T-helper 2 cell treated with Interferon-gamma antibody and Interleukin-4, amounts not matched to agents 5 μg/mL and 100 μg/mL, for 36 hours (primary cell): Measurements from ENCODE around the gene CADPS.

ENCODE experiments used
- DNase-seq: peaks from one replicate; pipeline ENCODE4 v3.0.0; 2021; ENCODE audit warnings: low spot score
- H3K27ac Mint-ChIP-seq: one replicate; pipeline ENCODE4 v1.8.0; 2021; ENCODE audit warnings: mild to moderate bottlenecking, mixed read lengths
- H3K27me3 Mint-ChIP-seq: one replicate; pipeline ENCODE4 v1.8.0; 2021; ENCODE audit warnings: low read depth, mixed read lengths
- H3K36me3 Mint-ChIP-seq: one replicate; pipeline ENCODE4 v1.8.0; 2021; ENCODE audit warnings: low read depth, mixed read lengths
- H3K4me1 Mint-ChIP-seq: one replicate; pipeline ENCODE4 v1.8.0; 2021; ENCODE audit warnings: low read depth, mixed read lengths
- H3K4me3 Mint-ChIP-seq: one replicate; pipeline ENCODE4 v1.8.0; 2022; ENCODE audit warnings: mild to moderate bottlenecking, moderate library complexity, mixed read lengths
- H3K9me3 Mint-ChIP-seq: one replicate; pipeline ENCODE4 v1.8.0; 2021; ENCODE audit warnings: mixed read lengths

Gene CADPS

DNA sequence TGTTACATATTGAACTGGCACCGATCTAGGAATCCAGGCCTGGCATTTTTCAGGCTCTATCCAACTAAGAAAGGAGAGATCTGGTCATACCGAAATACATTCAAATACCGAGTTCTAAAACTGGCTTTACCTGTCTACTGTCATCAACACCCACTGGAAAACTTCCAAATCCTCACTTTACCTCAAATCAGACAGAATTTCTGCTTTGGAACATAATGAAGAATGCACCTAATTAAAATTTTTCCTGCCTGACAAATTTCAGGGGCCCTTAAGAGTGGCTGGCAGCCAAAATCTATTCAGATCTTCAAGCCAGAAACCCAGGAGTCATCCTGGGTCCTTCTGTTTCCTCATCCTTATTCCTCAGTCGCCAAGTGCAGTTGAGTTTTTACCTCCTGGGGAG lies 303.3 kb downstream of the CADPS start:
- H3K36me3 Mint-ChIP-seq: no peaks in the 10 kb centered on the region
- H3K27me3 Mint-ChIP-seq: no peaks in the 10 kb centered on the region
- H3K27ac Mint-ChIP-seq: no peak overlapping the region
- no peak overlapping the region for H3K4me3 Mint-ChIP-seq
- no peak for DNase-seq
- no peaks in the 10 kb centered on the region for H3K9me3 Mint-ChIP-seq
- H3K4me1 Mint-ChIP-seq: no peaks in the 10 kb centered on the region

DNA sequence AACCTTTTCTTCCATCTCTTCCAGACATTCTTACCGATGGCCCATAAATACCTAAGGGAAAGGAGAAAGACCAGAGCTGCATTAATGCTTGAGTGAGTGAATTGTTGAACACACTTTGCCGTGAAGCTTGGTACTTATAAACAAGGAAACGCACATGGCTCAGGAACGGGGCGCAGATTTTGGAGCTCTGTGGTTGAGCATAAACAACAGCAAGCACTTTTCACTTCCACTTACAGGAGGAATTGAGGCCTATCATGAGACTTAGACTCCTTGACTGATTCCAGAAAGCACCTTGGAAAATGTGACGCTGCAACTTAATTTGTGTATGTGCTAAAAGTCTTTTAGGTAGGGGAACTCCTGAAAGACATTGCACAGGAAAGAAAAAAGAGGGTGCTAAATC lies 304.3 kb downstream of the CADPS start:
- DNase-seq: no peak
- H3K4me3 Mint-ChIP-seq: no peak overlapping the region
- H3K27ac Mint-ChIP-seq: no peak overlapping the region
- no peaks in the 10 kb centered on the region for H3K27me3 Mint-ChIP-seq
- H3K9me3 Mint-ChIP-seq: no peaks in the 10 kb centered on the region
- no peaks in the 10 kb centered on the region for H3K4me1 Mint-ChIP-seq
- no peaks in the 10 kb centered on the region for H3K36me3 Mint-ChIP-seq

DNA sequence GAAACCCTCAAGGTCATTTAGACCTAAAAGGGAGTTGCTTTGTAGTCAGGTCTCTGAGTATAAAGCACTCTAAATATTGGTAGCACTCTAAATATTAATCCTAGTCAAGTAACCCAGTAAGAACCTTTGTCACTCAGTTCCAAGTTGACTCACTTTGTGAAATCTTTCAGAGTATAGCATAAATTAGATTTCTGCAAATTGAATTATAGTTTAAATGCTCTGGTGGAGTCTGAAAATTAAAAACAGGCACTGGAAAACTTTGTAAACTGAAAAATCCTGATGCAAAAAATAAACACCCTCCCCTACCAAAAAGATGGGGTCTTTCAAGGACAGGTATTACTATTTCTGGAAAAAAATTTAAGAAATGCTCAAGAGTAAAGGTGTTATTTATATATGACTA lies 305.6 kb downstream of the CADPS start:
- Mint-ChIP-seq H3K36me3 (no peaks in the 10 kb centered on the region), H3K27me3 (no peaks in the 10 kb centered on the region), H3K9me3 (no peaks in the 10 kb centered on the region), H3K27ac (no peak overlapping the region), H3K4me1 (no peaks in the 10 kb centered on the region), H3K4me3 (no peak overlapping the region)
- no peak for DNase-seq

DNA sequence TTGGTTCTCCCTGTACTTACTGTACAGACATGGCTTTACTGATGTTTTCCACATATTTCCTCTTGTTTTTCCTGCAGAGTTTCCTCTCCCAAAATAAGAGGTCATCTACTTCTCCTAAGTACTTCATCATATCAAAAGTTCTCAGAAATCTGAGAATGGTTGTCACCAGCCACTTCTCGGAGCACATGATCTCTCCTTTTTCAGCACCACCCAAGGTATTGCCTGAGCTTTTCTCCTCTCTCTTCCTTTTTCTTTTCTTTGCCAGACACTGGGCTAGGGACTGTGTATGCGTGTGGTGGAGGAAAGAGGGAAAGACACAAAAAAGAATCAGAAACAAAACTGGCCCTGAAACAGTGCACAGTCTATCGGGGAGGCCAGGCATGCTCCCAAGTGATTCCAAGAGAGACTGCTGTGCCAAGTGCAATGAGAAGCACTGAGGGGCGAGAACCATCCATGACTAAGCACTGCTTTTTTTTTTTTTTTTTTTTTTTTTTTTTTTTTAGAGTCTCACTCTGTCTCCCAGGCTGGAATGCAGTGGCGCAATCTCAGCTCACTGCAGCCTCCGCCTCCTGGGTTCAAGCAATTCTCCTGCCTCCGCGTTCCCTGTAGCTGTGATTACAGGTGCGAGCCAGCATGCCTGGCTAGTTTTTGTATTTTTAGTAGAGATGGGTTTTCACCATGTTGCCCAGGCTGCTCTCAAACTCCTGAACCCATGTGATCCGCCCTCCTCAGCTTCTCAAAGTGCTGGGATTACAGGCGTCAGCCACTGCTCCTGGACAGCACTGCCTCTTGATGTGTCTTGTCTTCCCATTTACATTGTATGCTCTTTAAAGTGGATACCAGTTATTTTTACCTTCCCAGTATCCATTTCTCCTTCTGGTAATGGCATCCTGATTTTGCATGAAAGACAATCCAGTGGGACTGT lies 307.9 kb downstream of the CADPS start:
- no peak overlapping the region for H3K27ac Mint-ChIP-seq
- no peaks in the 10 kb centered on the region for H3K4me1 Mint-ChIP-seq
- no peaks in the 10 kb centered on the region for H3K9me3 Mint-ChIP-seq
- H3K4me3 Mint-ChIP-seq: no peak overlapping the region
- no peak for DNase-seq
- H3K36me3 Mint-ChIP-seq: no peaks in the 10 kb centered on the region
- no peaks in the 10 kb centered on the region for H3K27me3 Mint-ChIP-seq

DNA sequence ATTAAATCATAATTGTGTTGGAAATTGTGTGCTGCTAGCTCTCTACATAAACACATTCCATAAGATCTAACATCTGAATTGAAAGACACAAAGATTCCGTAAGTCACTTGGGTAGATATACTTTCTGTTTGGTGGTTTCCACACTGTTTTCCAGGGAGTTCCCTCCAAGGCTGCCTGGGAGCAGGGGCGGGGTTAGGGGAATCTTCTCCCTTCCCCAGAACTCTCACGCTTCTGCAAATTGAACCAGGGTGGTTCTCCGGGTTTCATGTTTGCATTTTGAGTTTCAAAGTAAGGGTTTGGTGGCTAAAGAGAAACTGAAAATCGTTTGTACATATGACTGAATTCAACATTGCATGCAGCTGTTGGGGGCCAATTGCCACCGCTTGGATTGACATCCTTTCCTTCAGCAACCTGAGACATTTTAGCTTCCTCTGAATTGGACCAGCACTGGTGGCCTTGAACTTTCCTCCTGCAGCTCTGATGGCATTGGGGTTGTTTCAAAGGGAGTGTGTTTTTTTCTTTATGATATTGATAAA lies 309.1 kb downstream of the CADPS start:
- H3K4me3 Mint-ChIP-seq: no peak overlapping the region
- no peaks in the 10 kb centered on the region for H3K36me3 Mint-ChIP-seq
- no peaks in the 10 kb centered on the region for H3K4me1 Mint-ChIP-seq
- H3K9me3 Mint-ChIP-seq: no peaks in the 10 kb centered on the region
- DNase-seq: no peak
- H3K27me3 Mint-ChIP-seq: no peaks in the 10 kb centered on the region
- no peak overlapping the region for H3K27ac Mint-ChIP-seq

DNA sequence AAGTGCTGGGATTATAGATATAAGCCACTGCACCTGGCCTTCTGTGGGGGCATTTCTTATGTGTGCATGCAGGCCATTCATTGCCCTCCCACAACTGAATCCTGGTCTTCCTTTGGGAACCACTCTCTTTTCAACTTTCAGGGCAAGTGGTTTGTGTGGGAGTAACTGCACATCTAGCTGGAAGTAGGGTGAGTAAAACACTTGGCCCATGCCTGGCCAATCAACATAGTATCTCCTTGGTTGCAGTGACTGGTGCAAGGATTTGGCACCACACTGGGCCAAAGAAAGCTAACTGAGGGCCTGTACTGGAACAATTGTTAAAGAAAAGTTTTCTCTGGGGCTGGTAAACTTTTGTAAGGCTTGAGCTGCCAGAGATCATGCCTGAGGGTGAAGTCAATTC lies 312.6 kb downstream of the CADPS start:
- H3K27ac Mint-ChIP-seq: no peak overlapping the region
- no peaks in the 10 kb centered on the region for H3K36me3 Mint-ChIP-seq
- H3K4me3 Mint-ChIP-seq: no peak overlapping the region
- no peak for DNase-seq
- no peaks in the 10 kb centered on the region for H3K27me3 Mint-ChIP-seq
- H3K4me1 Mint-ChIP-seq: no peaks in the 10 kb centered on the region
- no peaks in the 10 kb centered on the region for H3K9me3 Mint-ChIP-seq

DNA sequence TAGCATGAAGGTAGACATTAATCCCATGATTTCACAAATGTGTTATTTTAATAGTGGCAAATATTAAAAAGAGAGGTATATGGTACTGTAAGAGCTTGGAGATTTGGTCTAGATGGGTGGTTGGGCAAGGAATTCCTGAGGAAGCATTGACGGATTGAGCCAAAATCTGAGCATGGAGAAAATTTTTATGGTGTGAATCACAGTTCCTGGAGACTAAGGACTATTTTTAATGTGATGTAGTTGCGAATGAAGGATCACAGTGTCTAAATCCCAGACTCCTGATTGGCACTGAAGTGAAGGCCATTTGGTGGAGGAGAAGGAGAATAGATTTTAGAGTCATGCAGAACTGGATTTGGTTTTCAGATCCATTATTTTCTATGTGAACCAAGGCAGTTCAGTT lies 313.2 kb downstream of the CADPS start:
- DNase-seq: no peak
- H3K4me1 Mint-ChIP-seq: no peaks in the 10 kb centered on the region
- no peaks in the 10 kb centered on the region for H3K36me3 Mint-ChIP-seq
- H3K27me3 Mint-ChIP-seq: no peaks in the 10 kb centered on the region
- no peak overlapping the region for H3K4me3 Mint-ChIP-seq
- H3K27ac Mint-ChIP-seq: no peak overlapping the region
- H3K9me3 Mint-ChIP-seq: no peaks in the 10 kb centered on the region

DNA sequence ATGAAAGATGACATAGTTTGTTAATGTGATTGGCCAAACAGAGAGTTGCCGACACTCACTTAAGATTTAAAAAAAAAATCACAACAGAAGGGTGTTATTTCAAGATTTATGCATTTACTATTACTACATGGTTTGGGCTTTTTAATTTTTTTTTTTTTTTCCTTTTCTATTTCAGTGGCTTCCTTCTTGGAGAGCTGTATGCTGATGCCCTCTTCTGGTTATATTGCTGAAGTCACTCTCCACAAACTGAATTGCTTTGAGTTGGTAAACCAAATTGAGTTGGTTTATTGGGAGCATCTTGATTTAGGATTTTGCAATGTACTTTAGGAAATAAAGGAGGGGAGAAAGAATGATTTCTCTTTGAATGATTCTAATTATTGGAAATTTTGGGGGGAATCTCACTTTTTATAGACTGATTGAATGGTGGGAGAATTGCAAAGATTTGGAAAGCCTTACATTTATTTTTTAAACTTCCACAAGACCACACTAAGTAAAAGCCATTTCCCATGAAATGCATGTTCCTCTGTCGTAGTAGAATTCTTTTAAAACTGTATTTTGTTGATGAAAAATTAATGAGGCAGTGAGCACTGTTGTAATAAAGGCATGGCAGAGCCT lies 315.3 kb downstream of the CADPS start:
- Mint-ChIP-seq H3K27me3 (no peaks in the 10 kb centered on the region), H3K36me3 (no peaks in the 10 kb centered on the region), H3K27ac (no peak overlapping the region), H3K4me1 (no peaks in the 10 kb centered on the region), H3K9me3 (no peaks in the 10 kb centered on the region), H3K4me3 (no peak overlapping the region)
- DNase-seq: no peak

DNA sequence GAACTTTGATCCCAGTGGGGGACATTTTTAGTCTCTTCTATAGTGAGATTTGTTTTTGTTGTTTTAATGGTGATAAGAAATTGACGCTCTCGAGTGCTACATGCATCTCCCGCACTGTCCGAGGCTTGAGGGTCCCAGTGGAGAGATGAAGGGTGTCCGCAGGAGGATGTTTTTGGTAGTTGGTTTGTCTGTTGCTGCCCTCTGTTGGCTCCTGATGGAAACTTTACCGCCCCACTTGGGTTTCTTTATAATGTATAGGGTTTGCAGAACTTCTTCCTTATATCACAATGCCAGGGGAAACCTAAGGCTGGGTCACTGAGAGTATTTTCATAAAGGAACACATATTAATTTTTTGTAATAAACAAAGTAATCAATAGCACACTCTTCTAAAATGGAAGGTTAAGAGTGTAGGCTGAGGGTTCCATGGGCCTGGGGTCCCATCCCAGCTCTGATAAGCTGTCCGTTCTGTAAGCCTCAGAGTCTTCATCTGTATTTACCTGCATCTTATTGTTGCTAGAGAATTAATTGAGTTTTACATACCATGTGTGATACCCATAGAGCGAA lies 316.6 kb downstream of the CADPS start:
- H3K27ac Mint-ChIP-seq: no peak overlapping the region
- H3K4me1 Mint-ChIP-seq: no peaks in the 10 kb centered on the region
- no peak overlapping the region for H3K4me3 Mint-ChIP-seq
- no peaks in the 10 kb centered on the region for H3K27me3 Mint-ChIP-seq
- H3K36me3 Mint-ChIP-seq: no peaks in the 10 kb centered on the region
- H3K9me3 Mint-ChIP-seq: no peaks in the 10 kb centered on the region
- DNase-seq: no peak

DNA sequence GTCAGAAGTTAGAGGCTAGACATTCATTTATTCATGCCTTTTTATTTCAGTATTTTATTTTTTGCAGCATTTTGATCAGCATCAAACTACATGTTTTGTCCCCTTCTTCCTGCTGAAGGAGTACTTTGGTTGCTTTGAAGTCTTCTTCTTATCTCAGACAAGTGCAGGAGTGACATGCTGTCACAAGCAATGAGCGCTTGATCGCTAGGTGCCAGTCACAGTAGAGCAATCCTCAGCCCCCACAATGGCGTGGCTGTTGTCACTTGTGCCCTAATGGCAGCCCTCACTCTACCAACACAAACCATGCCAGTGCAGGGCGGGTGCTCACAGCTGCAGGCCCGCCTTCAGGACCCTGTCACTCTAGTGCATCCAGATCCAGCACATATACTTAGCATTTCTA lies 317.2 kb downstream of the CADPS start:
- no peaks in the 10 kb centered on the region for H3K4me1 Mint-ChIP-seq
- H3K9me3 Mint-ChIP-seq: no peaks in the 10 kb centered on the region
- no peak overlapping the region for H3K4me3 Mint-ChIP-seq
- no peak for DNase-seq
- no peaks in the 10 kb centered on the region for H3K36me3 Mint-ChIP-seq
- H3K27ac Mint-ChIP-seq: no peak overlapping the region
- no peaks in the 10 kb centered on the region for H3K27me3 Mint-ChIP-seq

DNA sequence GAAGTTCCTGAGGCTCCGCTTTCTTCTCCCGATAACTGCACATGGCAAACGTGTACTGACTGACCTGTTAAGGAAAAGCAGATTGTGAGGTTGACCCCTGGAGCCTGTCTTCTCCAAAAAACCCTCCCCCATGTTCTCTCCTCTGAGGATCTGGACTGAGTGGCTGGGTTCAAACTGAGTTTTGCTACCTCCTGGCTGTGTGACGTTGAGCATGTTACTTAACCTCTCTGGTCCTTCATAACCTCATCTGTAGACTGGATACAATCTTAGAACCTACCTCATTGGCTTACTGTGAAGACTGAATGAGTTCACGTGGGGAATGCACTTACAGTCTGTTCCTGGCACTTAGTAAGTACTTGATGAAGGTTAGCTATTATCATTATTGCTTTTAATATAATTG lies 317.8 kb downstream of the CADPS start:
- DNase-seq: no peak
- Mint-ChIP-seq H3K4me1 (no peaks in the 10 kb centered on the region), H3K36me3 (no peaks in the 10 kb centered on the region), H3K4me3 (no peak overlapping the region), H3K9me3 (no peaks in the 10 kb centered on the region), H3K27ac (no peak overlapping the region), H3K27me3 (no peaks in the 10 kb centered on the region)

DNA sequence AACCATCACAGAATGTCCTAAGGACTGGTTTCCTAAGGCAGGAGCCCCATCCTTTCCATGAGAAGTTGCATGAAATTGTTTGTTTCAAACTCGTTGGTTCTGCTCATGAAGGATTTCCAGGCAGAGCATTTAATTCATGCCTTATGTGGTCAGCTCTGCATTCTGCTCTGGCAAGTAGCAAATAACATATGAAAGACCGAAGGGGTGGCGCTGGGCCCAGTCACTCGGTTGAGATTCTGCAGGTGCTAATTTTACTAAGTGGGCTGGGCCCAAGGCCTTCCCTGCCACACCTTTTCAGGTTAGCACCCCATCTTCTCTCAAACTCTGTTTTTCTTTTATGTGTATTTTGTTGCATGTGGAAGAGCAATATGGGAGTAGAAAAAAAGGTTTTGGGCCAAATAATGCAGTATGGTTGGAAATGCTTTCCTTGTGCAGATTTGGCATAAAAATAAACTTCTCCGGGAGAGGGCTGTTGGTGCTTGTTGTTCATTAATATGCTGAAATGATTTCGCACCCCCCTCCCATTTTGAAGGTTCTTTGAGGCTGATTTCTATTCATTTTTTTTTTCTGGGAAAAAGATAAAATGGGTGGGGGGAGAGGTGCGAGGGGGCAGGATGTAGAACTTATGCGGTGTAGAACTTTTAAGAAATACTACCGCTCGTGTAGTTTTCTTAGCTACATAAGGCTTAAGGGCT lies 318.9 kb downstream of the CADPS start:
- H3K9me3 Mint-ChIP-seq: no peaks in the 10 kb centered on the region

DNA sequence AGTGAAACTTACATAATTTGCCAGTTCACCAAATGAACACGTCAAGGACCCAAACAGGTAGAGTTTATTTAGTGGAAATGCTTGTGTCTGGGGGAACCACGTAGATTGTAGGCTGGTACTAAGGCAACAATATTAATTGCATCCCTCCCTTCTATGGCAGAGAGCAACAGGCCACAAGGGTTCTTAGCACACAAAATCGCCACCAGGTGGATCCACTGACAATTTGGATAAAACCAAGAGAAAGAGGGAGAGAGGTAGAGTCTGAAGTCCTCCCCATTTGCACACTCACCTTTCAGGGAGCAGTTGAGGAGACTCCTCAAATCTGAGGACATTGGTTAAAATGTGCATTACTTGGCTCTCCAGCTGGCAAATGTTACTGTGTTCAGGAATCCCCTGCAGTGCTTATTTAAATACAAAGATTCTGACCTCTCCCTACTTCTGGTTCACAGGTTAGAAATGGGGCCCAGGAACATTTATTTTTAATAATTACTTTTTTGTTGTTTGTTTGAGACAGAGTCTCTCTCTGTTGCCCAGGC lies 320.9 kb downstream of the CADPS start:
- DNase-seq: no peak
- no peaks in the 10 kb centered on the region for H3K36me3 Mint-ChIP-seq
- H3K27ac Mint-ChIP-seq: no peak overlapping the region
- H3K4me3 Mint-ChIP-seq: no peak overlapping the region
- no peaks in the 10 kb centered on the region for H3K27me3 Mint-ChIP-seq
- no peaks in the 10 kb centered on the region for H3K9me3 Mint-ChIP-seq
- no peaks in the 10 kb centered on the region for H3K4me1 Mint-ChIP-seq

More for the DNA sequence above, 318.9 kb downstream of the CADPS start:
- Mint-ChIP-seq H3K27me3 (no peaks in the 10 kb centered on the region), H3K36me3 (no peaks in the 10 kb centered on the region), H3K4me3 (no peak overlapping the region), H3K27ac (no peak overlapping the region), H3K4me1 (no peaks in the 10 kb centered on the region)
- no peak for DNase-seq

DNA sequence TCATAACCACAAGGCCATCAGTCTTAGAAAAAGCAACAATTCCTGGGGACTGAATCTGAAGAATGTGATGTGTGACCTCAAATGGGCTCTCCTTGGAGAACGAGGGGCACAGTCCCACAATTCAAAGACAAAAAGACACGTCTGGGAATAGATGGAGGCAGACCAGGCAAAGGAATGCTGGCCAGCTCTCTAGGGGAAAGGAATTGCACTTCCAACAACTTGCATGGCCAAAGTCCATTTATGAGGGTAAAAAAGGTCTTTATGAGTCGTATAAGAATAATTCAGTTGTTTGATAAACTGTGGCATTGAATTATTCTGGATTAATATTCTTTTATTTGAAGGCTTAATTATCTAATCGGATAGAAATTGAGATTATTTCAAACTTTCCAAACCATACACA lies 321.4 kb downstream of the CADPS start:
- H3K36me3 Mint-ChIP-seq: no peaks in the 10 kb centered on the region
- H3K4me3 Mint-ChIP-seq: no peak overlapping the region
- H3K9me3 Mint-ChIP-seq: no peaks in the 10 kb centered on the region

More for the DNA sequence above, 321.4 kb downstream of the CADPS start:
- no peak for DNase-seq
- H3K27ac Mint-ChIP-seq: no peak overlapping the region
- H3K27me3 Mint-ChIP-seq: no peaks in the 10 kb centered on the region
- H3K4me1 Mint-ChIP-seq: no peaks in the 10 kb centered on the region
